Measurements from ENCODE around the gene DNAH8.

Gene DNAH8

GRCh38 chr6:39057251-39058155 lies 342.4 kb downstream of the DNAH8 start:
- no peak for DNase-seq

DNA sequence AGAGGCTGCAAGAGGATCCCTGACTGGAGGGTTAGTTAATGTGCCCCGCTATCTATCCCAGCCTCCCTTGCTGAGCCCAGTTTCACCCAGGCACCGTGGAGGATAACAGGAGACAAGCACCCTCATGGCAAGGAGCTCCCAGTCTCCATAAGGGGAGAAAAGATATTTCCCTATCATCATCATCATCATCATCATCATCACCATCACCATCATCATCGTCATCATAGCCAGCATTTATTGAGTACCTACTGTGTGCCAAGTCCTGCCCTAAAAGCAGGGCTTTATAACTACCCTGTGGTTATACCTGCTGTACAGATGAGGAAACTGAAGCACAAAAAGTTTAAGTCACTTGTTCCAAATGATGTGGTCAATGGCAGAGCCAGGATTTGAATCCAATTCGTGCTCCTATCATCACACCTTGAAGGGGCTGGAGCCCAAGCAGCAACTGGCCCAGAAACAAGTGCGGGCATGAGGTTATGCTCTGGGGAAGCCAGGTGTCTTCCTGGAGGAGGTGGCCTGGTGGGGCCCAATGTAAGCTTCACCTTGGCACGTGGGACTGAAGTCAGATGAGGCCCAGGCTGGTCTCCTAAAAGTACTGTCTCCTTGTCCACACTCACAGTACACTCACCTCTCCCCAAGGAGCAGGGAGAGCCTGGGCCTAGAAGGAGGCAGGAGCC lies 343.5 kb downstream of the DNAH8 start:
- DNase-seq: no peak

DNA sequence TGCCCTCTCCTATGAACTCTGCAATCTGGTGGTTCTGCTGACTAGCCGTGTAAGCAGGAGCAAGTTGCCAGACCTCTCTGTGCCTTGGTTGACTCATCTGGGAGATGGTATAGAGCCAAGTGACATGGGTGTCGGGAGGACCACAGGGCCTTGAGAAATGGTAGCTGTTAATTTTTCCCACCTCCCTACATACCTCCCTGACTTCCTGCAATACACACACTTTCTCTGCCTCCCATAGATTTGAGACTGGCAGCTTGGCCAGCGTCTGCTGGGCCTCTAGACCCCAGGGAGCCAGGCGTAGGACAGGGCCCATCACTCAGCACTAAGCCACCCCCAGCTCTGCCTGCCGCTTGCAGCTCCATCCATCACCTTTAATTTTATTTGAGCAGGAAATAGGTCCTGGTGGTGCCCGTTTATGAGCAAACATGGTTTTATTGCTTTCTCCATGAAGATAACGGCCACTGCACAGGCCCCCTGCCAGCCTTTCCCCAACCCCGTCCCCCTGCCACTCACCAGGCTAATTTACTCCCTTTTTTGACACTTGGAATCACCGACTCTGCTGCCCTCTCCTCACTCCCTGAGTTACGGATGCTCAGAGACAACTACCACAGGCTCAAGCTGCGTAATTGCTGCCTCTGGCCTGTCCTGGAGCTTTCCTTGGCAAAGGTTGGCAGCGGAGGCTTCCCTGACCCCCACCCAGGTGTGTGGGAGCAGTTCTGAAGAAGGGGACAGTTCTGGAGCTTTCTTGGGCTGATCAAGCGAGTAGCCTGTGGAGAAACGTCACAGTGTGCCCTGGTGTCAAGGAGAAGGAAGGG lies 344.6 kb downstream of the DNAH8 start:
- no peak for DNase-seq

GRCh38 chr6:39060467-39061160 lies 345.5 kb downstream of the DNAH8 start:
- no peak for DNase-seq

- DNase-seq: no peak
Observed at GRCh38 chr6:39061182-39061581, 346.1 kb downstream of the DNAH8 start.

DNA sequence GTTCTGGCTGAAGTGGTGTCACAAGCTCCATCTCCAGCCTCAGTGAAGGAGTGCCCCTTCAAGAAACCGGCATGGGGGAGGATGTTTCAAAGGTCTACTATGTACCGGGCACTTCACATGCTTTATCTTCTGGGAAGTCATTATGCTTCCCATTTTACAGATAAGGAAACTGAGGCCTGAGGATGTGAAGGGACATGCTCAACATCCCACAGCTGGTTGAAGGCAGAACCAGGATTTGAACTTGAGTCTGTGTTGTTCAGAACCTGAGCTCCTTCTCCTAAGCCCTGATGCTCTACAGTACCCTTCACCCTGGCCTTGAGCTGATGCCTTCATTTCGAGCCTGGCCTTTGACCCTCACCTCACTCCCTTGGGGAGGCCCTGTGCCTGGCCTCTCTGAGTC lies 346.5 kb downstream of the DNAH8 start:
- DNase-seq: no peak

- DNase-seq: no peak
Observed at GRCh38 chr6:39062014-39062740, 347.1 kb downstream of the DNAH8 start.

GRCh38 chr6:39063526-39063925 lies 348.4 kb downstream of the DNAH8 start:
- DNase-seq: no peak

- DNase-seq: no peak
Observed at GRCh38 chr6:39065561-39065960, 350.4 kb downstream of the DNAH8 start.

DNA sequence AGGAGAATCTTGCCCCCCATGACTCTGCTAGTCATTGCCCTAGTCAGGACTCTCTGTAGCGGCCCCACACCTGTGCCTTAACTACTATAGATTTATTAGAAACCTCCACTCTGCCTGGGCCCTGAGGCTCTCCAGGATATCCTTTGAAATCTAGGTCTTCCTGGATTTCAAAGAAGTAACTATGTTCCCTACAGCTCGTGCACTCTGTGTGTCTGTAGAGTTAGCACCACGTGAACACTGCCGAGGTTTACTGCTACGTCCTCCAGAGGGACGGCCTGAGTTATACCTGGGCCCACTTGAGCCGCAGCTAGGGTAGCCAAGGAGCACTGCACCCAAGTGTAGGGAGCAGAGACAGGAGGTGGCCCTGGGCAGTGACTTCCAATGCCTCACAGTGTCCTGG lies 353.3 kb downstream of the DNAH8 start:
- no peak for DNase-seq

GRCh38 chr6:39072830-39073229 lies 357.7 kb downstream of the DNAH8 start:
- DNase-seq: no peak

DNA sequence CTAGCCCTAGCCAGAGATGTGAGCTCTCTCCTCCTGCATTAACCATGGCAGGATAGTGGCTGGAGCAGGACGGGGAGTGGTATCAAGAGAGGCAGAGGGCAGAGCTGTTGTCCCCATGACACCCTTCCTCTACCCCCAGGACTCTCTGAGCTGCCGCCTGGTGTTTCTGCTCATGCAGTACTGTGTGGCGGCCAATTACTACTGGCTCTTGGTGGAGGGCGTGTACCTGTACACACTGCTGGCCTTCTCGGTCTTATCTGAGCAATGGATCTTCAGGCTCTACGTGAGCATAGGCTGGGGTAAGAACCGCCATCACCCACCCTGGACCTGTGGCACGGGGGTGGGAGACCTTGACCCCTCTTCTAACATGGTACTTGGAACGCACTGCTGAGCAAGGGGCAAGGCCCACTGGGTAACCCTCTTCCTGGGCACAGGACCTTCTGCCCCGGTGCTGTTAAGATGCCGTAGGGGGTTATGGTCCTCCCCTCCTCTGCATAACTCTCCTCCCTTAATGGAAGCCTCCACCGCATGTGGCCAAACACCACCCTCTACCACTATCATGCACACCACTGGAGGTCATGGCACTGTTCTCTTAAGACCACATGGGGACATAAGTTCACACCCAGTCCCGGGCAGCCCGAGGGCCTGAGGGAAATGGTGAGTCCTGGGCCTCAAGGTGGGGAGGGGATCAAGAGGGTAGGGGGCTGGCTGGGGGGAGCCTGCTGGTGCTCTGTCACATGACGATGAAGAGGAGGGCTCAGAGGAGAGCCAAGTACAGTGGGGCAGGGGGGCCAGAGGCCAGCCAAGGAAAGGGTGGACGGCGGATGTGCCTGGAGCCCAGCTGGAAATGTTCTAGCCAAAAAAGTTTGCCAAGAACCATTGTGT lies 358.6 kb downstream of the DNAH8 start:
- no peak for DNase-seq

DNA sequence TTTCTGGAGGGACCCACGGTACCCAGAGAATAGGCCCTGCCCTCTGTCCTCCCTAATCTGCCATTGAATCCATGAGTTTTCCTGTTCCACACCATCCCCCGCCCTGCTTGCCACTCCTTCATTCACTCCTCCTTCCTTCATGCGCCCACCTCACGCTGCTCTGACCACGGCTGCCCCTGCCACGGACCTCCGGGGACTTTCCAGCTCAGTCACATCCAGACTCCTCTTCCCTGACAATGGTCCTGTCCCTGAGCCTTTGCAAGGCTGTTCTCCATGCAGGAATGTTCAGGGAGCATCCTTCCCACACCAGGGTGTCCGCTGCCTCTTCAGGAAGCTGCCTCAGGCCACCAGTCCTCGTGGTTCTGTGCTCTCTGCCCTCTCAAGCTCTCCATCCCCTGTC lies 359.4 kb downstream of the DNAH8 start:
- no peak for DNase-seq

DNA sequence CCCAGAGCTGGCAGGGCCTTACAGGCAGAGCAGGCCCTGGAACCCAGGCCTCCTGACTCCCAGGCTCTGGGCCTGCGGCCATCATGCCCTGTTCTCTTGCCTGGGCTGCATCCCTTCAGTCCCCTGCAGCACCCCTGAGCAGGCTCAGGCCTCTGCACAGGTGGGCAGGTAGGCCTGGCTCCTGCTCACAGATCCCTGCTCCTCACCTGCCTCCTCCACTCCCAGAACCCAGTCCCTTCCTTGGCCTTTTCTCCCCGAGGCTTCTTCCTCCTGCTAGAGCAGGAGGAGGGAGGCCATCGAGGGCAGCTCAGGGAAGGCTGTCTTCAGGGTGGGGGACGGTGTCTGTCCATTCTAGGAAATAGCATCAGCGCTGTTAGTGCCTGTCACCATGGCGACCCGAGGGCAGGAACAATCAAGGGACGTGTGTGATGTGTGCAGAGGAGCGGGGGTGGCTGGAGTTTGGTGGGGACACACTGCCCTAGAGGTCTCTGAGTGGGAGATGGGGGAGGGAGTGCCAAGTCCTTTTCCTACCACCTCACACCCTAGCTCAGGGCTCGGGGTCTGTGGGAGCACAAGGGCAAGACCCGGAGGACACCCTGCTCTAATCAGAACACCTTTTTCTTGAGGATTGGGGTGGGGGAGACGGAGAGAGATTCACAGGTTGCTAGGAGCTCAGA lies 360.0 kb downstream of the DNAH8 start:
- DNase-seq: no peak

- DNase-seq: no peak
Observed at GRCh38 chr6:39075807-39076622, 360.9 kb downstream of the DNAH8 start.

DNA sequence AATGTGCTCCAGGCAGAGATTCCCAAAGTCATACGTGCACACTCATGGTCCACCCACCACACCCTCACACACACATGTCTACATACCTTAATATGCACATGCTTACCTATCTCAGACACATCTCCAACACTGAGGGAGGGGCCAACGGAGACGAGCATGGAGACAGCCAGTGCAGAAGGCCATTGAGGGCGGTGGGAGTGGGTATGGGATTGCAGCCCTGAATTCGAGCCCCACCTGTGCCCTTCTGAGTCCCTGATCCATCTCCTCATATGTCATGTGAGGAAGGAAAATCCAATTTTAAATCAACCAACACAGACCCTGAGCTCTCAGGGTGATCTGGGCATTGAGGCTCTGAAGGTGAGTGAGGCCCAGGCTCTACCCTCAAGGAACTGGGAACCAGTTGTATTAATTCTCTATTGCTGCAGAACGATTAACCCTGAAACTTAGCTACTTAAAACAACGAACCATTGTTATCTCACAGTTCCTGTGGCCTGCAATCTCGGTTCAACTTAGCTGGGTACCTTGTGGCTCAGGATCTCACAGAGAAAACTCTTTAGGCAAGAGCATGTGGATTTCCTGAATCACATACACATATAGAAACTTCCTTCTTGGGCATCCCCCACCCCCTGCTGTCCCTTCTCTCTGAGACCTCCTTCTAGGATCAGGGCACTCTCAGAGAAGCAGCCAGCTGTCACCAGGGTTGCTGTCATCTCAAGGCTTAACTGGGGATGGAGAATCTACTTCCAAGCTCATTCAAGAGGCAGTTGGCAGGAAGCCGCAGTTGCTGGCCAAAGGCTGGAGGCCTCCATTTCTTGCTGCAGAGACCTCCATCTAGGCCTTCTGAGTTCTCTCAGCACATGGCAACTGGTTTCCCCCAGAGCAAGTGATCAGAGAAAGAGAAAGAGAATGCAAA lies 361.8 kb downstream of the DNAH8 start:
- DNase-seq: no peak

DNA sequence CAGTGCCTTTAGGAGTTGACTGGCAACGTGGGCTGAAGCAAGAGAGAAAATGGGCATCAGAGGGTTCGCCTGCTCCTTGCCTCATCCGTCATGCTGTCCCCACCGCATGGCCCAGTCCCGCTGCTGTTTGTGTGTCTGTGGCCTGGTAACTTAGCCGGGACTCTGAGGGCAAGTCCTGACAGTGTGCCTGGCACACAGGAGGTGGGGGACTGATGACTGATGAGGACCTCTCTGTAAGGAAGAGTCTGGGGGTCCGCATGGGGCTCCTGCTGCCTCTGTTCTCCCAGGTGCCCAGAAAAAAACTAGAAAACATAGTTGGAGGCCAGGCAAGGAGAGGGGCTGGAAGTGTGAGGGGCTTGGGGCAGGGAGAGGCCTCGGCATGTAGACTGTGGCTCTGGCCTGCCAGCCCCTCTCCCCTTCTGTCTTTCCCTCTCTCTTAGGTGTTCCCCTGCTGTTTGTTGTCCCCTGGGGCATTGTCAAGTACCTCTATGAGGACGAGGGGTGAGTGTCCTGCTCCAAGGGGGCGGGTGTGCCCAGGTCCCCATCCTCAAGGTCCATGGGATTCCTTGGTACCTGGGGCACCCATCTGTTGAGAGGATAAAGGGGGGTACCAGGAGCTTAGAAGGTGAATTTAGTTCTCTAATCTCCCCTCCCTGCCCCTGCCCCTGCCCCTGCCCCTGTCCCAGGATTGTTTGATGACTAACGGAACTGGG lies 362.9 kb downstream of the DNAH8 start:
- no peak for DNase-seq

DNA sequence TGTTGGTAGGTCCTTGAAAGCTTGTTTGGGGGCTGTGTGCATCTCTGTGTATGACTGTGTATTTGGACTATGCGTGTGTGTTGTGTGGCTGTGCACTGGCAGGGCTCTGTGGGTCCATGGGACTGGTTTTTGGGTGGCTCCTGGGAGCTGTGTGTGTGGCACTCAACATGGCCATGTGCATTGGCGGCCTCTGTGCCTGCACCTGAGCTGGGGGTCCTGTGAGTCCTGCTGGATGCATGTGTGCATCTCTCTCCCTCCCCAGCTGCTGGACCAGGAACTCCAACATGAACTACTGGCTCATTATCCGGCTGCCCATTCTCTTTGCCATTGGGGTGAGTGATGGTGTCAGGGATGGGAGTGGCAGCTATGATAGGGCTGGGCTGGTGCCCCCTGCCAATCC lies 363.6 kb downstream of the DNAH8 start:
- DNase-seq: no peak

All from activated T-cell treated with anti-CD3 and anti-CD28 coated beads for 4 hours (primary cell).